Activated naive CD4-positive, alpha-beta T cell treated with anti-CD3 and anti-CD28 coated beads, Interleukin-2, amount 50 U/mL, for 24 hours (primary cell): ENCODE results near the gene KLF16.

Source experiments
- H3K27ac Mint-ChIP-seq: one replicate; pipeline ENCODE4 v1.8.0; 2021; ENCODE audit warnings: mild to moderate bottlenecking, mixed read lengths
- H3K27me3 Mint-ChIP-seq: one replicate; pipeline ENCODE4 v1.8.0; 2021; ENCODE audit warnings: mixed read lengths
- H3K36me3 Mint-ChIP-seq: one replicate; pipeline ENCODE4 v1.8.0; 2021; ENCODE audit warnings: mixed read lengths
- H3K4me1 Mint-ChIP-seq: one replicate; pipeline ENCODE4 v1.8.0; 2021; ENCODE audit warnings: mixed read lengths
- H3K4me3 Mint-ChIP-seq: one replicate; pipeline ENCODE4 v1.8.0; 2021; ENCODE audit warnings: mild to moderate bottlenecking, mixed read lengths
- H3K9me3 Mint-ChIP-seq: one replicate; pipeline ENCODE4 v1.8.0; 2021; ENCODE audit warnings: mixed read lengths

KLF16 gene

DNA sequence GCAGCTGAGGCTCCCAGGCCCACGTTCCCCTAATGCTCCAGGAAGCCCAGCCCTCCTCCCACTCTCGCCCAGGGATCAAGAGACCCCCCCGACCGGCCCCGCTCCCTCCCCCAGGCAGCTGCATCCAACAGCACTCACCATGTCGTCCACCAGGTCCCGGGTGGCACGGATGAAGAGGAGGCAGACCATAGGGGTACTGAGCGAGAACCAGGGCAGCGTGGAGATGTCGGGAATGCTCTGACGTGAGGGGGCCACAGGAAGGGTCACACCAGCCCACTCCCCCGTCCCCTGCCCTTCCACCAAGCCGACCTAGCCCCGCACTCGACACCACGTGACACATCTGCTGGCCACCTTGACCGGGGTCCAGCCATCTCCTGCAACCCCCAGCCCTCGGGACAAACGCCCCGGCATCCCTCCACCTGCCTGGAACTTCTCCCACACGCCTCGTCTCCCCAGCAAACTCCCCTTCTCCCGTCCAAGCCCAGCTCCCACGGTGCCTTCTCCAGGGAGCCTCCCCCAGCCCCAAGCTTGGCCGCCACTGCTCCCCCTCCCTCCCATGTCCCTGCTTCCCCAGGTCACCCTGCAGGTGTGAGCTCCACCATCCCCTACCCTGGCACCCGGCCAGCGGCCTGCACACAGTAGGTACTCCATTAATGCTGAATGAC is 56.2 kb downstream of the KLF16 start:
- Mint-ChIP-seq H3K27me3 (no peaks in the 10 kb centered on the region), H3K4me1 (peaks cover 4% of the 10 kb centered on the region), H3K4me3 (no peak overlapping the region), H3K36me3 (no peaks in the 10 kb centered on the region), H3K9me3 (no peaks in the 10 kb centered on the region), H3K27ac (no peak overlapping the region)

DNA sequence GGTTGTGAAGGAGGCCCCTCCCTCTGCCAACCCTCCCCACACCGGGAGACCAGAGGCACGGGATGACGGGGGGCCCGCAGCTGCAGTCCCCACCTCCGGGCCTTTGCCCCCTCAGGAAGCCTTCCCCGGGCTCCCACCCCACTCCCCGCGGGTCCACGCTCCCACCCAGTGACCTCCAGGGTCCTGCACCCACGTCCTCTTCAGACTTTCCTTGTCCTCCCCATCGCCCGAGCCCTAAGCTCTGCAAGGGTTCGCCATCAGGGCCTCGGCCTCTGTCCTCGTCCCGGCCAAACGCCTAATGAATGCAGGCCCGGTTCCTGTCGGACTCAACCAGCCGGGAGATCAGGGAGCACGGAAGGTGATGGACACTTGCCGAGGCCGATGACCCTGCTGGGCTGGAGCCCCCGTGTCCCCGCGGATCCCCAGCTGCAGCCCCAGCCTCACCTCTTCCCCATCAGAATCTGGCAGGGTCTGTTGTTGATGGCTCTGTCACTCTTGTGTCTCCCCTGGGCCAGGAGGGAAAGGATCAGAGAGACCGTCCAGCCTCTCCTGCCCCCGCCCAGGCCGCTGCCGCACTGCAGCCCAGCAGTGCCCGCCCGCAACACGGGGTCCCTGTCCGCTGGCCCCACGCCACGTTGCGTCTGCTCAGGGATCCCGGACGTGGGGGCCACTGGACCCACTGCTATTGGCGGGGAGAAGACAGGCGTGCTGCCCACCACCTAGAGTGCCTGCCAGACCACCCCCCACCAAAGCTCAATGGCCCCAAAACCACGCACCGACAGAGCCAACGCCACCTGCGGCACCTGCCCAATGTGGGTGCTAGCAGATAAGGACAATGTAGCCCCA is 57.0 kb downstream of the KLF16 start:
- Mint-ChIP-seq H3K36me3 (no peaks in the 10 kb centered on the region), H3K27me3 (no peaks in the 10 kb centered on the region), H3K4me3 (no peak overlapping the region), H3K9me3 (no peaks in the 10 kb centered on the region), H3K27ac (no peak overlapping the region), H3K4me1 (peaks cover 1% of the 10 kb centered on the region)

DNA sequence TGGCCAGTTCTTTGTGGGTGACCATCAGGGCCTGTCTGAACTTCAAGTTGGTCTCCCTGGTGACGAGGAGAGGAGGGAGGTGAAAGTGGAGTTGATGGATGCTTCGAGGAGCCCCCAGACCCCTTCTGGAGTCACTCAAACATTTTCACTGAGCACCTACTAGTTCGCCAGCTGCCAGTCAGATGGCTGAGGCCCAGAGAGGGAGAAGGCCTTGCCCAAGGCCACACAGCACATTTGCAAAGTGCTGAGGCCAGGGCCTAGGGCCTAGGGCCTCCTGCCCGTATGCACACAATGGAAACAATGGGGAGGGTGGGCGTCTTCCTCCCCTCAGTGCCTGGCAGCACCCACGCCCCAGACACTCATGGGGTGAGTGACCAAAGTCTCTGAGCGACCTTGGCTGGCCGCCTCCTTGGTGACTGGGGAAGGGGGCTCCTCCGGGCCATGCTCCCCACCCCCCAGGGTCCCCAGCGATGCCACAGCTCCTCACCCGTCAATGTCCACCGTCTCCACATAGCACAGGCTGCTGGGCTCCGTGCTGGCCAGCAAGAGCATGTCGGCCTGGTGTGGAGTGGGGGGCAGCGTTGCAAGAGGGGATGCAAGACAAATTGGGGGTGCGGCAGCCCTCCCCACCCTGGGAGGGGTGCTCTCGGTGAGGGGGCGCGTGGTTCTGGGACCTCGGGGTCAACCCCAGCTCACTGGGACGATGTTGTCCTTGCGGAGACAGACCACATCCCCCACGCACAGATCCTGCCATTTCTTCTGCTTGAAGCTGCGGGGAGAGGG is 57.8 kb downstream of the KLF16 start:
- Mint-ChIP-seq H3K9me3 (no peaks in the 10 kb centered on the region), H3K36me3 (no peaks in the 10 kb centered on the region), H3K27ac (no peak overlapping the region)

GRCh38 chr19:1804858-1805257 is 58.5 kb downstream of the KLF16 start:
- Mint-ChIP-seq H3K4me1 (no peaks in the 10 kb centered on the region), H3K27ac (no peak overlapping the region), H3K36me3 (peaks cover 3% of the 10 kb centered on the region), H3K4me3 (no peak overlapping the region), H3K27me3 (no peaks in the 10 kb centered on the region), H3K9me3 (no peaks in the 10 kb centered on the region)

More for the DNA sequence above, 57.8 kb downstream of the KLF16 start:
- no peaks in the 10 kb centered on the region for H3K4me1 Mint-ChIP-seq
- H3K4me3 Mint-ChIP-seq: no peak overlapping the region
- H3K27me3 Mint-ChIP-seq: no peaks in the 10 kb centered on the region
